GM18867 (cell line): Measurements from ENCODE around the gene KRT15.

Experiments used
- ATAC-seq: cut with Tn5 transposase; IDR thresholded peaks from one replicate; pipeline ENCODE4 v1.9.1; 2021; ENCODE audit warnings: mild to moderate bottlenecking, moderate library complexity; ENCODE audit not compliant: unreplicated experiment

Gene KRT15

DNA sequence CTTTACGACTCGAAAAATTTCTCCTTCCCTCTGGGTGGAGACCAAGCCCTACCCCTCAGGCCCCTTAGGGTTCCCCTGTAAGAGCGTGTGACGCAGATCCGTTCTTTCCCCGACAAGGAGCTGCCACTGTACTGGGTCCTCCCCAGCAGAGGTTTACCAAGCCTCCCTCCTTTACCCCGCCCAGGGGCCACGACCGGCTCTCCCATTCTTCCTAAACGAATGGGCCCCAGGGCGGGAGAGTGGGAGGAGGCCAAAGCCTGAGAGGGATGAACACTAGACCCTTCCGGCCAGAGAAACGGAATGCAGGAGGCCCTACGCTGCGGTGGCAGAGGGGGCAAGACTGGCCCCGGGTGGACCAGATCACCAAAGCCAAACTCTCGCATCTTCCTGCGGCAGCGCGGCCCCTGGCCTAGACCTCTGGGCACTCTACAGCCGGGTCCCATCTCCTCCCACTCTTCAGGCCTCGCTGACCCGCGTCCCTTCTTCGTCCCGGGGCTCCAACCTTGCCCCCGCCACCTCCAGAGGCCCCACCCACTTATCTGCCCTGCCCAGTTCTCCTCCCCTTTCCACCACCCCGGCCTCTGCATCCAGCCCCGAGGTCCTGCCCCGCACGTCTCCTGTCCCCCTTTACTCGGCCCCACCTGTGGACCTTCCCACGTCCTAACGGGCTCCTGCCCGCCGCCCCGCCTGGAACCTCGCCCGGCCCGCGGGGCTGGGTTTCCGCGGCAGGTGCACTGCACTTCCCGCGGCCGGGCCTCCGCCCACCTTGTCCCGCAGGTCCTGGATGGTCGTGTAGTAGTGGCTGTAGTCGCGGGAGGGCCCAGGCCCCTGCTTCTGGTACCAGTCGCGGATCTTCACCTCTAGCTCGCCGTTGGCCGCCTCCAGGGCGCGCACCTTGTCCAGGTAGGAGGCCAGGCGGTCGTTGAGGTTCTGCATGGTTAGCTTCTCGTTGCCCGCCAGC lies 8.7 kb upstream of the KRT15 start:
- no peak for ATAC-seq

DNA sequence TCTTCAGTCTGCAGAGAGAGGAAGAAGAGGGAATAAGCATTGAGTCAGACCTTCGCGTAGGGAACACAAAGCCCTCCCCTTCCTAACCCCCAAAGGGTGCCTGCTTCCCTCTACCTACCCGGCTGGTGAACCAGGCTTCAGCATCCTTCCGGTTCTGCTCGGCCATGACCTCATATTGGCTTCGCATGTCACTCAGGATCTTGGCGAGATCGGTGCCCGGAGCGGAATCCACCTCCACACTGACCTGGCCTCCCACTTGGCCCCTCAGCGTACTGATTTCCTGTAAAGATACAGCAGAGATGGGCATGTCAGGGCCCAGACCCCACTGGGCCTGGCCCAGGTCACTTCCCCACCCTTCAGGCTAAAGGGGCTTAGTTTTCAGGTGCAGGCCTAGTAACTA lies 5.6 kb upstream of the KRT15 start:
- ATAC-seq: no peak

DNA sequence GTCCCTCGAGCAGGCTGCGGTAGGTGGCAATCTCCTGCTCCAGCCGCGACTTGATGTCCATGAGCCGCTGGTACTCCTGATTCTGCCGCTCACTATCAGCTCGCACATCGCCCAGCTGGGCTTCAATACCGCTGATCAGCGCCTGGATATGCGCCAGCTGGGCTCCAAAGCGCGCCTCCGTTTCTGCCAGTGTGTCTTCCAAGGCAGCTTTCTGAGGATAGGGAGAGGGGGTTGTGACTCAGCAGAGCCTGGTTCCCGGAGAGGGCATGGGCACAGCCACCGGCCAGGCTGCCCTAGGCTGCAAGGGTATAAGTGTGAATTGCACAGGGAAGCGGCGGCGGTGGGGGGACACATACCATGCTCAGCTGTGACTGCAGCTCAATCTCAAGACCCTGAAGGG lies 5.1 kb upstream of the KRT15 start:
- no peak for ATAC-seq

DNA sequence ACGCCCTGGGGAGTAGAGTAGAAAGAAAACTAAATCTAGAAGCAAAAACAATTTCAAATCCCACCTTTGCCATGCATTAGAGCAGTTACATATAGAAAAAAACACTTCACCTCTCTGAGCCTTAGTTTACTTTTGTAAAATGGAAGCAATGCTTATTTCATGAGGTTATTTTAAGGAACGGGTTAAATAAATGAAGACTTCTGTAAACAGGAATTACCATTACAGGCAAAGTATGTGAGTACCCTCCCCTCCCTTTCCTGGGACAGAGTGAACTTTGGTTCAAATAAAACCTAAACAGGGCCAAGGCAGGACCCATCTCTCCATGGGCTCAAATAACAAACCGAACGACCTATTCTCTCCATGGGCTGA lies 4.5 kb upstream of the KRT15 start:
- no peak for ATAC-seq

DNA sequence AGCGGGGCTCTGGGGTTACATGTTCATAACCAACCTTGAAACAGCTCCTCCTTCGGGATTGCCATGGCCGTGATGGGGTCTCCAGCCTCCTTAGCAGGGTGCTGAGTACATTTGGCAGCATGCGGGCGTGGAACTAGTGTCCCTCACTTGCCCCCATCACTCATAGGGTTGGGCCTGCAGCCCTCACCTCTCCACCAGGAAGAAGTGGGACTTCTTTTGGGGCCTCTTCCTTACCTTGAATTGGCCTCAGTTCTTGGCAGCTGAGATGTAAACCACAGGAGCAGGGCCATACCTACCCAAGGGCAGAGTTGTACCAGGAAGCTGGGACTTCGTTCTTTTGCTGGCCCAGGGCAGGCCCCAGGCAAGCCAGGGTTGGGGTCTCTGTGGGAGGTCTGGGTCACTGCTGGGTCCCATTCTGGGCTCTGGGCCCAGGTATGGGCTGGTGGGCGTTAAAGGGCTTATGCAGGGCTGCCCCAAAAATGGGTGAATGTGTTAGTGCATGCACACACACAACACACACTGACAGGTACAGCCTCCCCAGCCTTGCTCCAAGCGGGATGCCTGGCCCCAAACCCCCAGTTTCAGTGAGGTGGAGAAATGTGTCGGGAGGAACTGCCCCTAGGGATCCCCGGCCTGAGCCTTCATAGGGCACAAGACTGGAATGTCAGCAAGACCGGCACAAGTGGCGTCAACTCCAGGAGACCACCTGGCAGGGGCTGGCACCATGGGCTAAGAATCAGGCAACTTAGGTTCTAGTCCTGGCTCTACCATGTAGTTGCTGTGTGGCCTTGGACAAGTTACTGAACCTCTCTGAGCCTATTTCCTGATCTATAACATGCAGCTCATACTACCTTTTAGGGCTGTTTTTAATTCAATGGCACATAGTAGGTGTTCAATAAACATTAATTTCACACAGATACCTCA lies 3.9 kb upstream of the KRT15 start:
- no peak for ATAC-seq

DNA sequence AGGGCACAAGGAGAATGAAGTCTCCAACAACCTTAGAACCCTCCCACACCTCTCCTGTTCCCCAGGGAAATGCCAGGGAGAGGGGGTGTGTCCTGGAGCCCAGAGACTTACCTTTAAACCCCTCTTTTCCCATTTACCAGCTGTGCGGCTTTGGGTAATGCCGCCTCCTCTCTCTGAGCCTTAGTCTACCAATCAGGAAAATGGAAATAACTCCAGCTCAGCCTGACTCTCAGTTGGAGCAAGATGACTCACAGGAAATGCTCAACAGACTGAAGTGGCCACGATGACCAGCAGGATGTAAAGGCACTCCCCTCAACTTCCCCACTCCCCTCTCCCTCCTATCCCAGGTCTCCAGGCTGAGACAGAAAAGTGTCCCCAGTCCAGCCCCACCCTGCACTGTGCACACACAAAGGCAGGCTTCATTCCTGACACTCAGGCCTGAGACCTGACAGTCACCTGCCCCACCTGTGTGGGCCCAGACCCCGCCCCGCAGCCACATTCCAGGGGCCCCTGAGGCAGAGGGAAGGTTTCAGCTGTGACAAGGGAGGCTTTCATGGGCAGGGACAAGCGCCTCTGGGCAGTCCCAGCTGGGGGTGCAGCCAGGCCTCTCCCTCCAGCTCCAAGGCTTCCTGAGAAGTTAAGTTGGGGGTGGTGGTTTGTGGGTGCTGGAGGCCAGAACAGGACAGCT lies 3.0 kb upstream of the KRT15 start:
- ATAC-seq: no peak

DNA sequence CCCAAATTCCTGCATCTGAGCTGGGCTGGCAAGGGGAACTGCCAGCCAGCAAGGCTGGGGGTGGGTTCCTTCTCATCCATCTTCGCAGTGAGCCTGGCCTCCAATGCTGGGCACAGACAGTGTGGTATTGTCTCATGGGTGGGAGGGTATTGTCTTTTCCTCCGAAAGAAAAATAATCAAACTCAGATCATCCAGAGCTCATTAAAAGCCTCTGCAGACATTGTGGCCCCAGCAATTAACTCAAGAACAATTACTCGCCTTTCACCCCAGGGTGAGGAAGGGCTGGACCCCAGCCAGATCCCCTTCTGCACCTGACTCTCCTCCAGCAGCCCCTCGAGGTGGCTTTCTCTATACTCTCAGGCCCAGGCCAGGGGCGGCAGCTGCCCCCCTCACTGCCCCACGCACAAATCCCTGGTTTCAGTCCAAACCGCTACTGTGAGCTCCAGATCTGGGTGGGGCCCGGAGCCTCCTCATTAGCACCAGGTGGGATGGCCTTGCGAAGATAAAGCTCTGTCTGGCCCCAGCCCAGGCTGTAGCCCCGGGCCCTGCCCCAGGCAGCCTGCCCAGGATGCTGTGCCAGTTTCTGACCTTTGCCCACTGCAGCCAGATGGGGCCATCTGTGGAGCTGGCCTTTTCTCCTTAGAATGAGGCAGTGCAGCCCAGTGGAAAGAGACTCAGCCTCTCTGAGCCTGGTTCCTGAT lies 2.3 kb upstream of the KRT15 start:
- ATAC-seq: no peak

DNA sequence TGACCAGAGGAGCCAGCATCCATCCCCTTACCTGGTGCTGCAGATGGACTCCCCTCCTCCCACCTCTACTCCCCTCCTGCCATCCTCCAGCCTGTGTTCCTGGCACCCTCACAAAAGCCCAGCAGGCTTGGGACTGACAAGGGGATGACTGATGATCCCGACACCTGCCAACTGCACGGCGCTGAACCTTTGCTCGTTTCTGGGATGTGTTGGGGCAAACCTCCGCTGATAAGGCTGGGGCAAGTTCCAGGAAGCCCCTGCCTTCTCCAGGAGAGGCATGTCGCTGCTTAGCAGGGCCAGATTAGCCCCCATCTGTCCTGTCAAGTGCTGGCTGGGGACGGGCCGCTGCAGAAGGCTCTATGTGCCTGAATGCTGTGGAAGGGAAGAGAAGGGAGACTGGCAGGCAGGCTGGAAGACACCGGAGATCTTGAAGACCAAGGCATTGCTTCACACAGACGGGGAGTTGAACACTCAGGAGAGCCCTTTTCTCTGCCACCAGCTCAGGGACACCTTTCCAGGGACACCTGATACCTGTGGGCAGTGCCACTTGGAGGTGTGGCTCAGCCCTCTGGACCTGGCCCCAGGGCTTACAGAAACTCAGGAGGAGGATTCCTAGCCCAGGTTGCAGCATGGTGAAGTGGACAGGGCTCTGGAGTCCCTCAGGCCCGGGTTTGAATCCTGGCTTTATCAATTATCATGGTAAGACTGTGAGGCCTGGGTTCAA lies 973 bp upstream of the KRT15 start:
- ATAC-seq: no peak

DNA sequence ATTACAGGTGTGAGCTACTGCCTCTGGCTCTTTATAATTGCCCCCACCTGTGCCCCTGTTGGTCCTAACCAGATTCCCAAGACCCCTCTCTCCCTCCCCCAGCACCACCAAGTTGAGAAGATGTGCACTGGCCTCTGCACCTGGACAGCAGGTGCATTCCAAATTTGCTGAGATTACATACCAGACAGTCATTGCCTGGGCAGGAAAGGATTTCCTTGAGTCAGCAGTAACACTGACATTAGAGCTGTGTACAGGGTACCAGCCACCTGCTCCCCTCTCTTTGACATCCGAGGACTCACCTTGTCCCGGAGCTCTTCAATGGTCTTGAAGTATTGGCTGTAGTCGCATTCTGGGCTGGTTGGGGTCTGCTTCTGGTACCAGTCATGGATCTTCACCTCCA lies 659 bp downstream of the KRT15 start:
- ATAC-seq: no peak

DNA sequence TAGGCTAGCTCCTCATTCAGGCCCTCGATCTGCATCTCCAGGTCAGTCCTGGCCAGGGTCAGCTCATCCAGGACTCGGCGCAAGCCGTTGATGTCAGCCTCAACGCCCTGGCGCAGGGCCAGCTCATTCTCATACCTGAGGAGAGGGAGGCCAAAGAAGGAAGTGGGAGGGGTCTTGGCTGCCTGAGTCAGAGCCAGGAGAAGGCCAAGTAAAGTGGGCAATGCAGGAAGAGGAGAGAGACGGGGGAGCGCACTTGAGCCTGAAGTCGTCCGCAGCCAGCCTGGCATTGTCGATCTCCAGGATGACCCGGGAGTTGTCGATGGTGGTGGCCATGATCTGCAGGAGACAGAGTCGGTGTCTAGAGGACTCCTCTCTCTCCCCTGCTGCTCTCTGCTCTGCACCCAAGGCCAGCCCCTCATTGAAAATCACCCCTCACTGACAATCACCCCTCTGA lies 1.8 kb downstream of the KRT15 start:
- no peak for ATAC-seq

DNA sequence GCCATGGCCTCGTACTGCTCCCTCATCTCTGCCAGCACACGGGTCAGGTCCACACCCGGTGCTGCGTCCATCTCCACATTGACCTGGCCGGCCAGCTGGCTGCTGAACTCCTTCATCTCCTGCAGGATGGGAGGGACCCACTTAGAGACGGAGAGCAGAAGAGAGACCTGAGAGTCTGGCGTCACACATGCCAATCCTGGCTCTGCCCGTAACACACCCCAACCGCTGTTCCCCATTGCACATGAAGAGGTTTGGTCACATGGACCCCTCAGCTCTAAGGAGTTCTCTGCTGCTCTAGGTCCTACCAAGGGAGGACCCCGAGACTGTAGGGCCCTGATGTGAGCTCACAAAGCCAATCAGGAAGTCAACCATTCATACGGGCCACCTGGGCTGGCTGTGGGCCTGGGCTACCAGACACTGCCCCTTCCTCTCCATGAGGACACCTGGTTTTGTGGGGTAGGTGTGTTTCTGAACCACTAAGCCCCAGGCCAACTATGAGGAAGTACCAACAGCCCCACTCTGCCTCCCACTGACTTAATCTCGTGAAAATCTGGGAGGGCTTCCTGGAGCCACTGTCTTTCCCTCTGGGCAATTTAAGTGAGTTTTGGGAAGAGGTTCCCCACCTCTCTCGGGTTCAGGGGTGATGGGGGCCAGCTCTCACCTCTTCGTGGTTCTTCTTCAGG lies 2.4 kb downstream of the KRT15 start:
- ATAC-seq: no peak

DNA sequence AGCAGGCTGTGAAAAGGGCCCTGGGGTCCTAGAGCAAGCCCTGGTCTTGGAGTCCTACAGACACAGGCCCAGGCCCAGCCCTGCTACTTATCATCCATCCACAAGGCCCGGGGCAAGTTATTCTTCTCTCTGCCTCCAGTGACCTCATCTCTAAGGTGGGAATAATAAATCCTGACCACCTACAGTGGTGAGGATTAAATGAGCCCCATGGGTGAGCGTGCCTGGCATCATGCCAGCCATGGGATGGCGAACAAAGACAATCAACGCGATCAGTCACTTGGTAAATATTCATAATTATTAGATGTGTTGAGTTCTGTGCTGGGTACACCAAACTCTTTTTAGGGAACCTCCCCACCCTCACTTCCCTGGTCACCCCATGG lies 5.5 kb downstream of the KRT15 start:
- no peak for ATAC-seq

DNA sequence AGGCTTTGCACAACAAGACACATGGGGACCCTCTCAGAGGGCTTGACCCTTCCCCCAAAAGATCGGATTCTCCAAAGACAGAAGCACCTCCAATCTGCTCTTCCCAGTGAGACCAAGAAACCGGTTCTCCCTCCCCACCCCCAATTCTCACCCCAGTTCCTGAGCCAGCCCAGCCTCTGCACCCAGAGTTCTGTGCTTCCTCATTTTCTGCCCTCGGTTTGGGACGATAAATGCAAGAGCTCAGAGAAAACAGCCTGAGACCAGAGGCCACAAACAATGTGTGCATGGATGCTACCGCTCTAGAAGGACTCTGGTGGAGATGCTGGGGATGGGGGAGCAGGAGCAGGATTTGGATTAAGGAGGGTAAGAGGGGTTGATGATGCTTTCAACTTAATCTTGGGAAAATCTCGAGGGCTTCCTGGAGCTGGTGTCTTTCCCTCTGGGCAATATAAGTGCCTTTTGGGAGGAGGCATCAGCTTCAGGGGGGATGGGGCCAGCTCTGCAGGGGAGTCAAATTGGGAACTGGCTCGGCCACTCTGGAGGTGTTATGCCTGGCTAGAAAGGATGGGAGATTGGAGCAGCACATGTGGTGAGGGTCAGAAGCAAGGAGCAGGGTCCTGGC lies 6.0 kb downstream of the KRT15 start:
- no peak for ATAC-seq

DNA sequence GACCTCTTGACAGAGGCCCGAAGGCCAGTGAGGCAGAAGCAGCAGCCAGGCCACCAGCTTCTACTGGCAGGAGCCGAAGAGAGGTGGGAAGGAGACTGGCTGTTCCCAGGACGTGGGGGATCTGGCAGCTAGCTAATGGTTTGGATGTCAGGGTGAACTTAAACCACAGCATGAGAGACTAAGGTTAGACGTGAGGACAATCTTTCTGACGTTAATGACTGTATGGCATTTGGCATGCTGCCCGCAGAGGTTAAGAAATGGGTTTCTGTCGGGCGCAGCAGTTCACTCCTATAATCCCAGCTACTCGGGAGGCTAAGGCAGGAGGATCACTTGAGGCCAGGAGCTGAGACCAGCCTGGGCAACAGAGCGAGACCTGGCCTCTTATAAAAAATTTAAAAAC lies 7.0 kb downstream of the KRT15 start:
- no peak for ATAC-seq

DNA sequence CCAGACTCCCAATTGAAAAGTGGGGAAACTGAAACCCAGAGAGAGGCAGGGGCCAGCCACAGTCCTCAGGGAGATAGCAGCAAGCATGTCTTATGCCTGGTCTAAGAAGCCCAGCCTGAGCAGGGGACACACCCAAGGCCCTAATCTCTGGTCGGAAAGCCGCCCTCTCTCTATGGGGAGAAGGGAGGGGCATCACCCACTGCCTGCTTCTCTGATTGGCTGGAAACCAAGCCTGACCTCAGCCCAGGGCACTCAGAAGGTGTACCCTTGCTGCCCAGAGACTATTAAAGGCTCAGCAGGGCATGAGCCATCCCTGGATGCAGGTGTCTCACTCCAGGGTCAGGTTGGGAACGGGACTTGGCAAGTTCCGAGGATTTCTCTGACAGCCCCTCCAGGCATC lies 7.6 kb downstream of the KRT15 start:
- no peak for ATAC-seq

DNA sequence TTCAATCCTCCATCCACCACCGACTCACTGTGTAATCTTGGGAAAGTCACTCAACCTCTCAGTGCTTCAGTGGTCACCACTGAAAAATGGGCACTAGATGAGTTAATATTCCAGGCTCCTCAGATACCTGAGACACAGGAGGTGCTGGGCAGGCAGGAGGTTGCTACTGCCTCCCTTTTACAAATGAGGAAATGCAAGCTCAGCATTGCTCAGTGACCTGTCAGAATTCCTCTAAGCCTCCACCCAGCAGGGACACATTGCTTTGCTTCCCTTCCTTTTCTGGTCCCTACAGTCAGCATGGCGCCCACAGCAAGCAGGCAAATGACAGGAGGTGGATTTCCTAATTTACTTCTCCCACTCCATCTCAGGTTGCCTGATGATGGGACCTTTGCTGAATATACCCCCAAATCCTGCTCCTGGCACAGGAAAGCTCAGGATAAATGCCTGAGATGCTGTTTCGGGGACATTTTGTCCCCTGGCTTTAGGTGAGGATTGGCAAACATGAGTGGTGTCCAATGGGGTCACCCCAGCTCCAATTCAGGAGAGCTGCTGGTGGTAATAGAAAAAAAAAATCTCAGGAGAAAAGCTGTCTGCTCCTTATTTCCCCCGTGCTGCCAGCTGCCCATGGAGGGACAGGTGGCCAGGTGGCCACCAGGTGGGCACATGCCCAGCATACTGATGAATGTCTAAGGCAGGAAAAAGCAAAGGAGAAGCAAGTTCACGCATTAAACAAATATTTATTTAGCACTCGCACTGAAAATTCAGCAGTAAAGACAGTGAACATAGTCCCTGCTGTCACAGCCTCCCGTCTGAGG lies 8.2 kb downstream of the KRT15 start:
- no peak for ATAC-seq

DNA sequence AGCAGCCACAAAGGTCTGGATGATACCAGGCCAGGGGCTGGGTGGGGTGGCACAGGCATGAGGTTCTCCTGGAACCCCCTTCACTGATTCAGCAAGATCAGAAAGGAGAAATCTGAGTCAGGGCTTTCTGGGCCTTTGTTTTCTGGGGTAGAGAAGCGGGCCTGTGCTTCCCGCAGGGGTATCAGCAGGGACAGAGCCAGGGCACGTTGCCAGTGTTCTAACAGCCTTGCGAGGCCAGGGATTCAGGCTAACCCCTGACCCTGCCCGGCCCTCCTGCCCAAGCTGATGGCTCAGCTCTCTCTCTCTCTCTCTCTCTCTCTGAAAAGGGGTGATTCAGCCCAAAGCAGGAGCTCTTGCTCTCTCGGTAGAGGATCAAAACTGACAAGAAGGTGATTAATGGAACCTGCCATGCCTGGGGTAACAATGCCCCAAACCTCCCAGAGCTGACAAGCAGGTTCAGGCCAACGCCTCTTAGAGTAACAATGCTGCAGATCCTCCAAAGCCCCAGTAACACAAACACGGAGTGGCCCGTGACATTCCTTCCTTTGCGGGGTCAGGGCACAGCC lies 11.3 kb downstream of the KRT15 start:
- ATAC-seq: no peak
